ACC112 (cell line): Measurements from ENCODE around the gene RIPK1.

Experiments used
- H2AFZ ChIP-seq: fragments of 200-600 bp; sonication (generic); one replicate; pipeline ENCODE4 v1.6.0; 2017; ENCODE audit warnings: antibody characterized with exemption, low read length; ENCODE audit not compliant: unreplicated experiment
- H3K27ac ChIP-seq: fragments of 200-600 bp; sonication (generic); 2 replicates; pipeline ENCODE4 v1.5.1; 2014; ENCODE audit warnings: low read depth, mild to moderate bottlenecking, antibody characterized with exemption, low read length, moderate library complexity
- H3K27me3 ChIP-seq: fragments of 200-600 bp; sonication (generic); 2 replicates; pipeline ENCODE4 v1.6.1; 2014; ENCODE audit warnings: mild to moderate bottlenecking, antibody characterized with exemption, low read length, moderate library complexity, mixed read lengths; ENCODE audit not compliant: insufficient read depth
- H3K36me3 ChIP-seq: fragments of 200-600 bp; sonication (generic); 2 replicates; pipeline ENCODE4 v1.6.1; 2016; ENCODE audit warnings: mild to moderate bottlenecking, antibody characterized with exemption, low read length, moderate library complexity, mixed read lengths; ENCODE audit not compliant: insufficient read depth
- H3K4me1 ChIP-seq: fragments of 200-600 bp; sonication (generic); one replicate; pipeline ENCODE4 v1.6.1; 2016; ENCODE audit warnings: low read length, mixed read lengths; ENCODE audit not compliant: insufficient read depth, unreplicated experiment, control insufficient read depth
- H3K4me3 ChIP-seq: fragments of 200-600 bp; sonication (generic); 2 replicates; pipeline ENCODE4 v1.5.1; 2014; ENCODE audit warnings: mild to moderate bottlenecking, low read depth, low read length
- H3K79me2 ChIP-seq: fragments of 200-600 bp; sonication (generic); one replicate; pipeline ENCODE4 v1.6.0; 2016; ENCODE audit warnings: low read length; ENCODE audit not compliant: control insufficient read depth, unreplicated experiment, insufficient read depth

Gene RIPK1

DNA sequence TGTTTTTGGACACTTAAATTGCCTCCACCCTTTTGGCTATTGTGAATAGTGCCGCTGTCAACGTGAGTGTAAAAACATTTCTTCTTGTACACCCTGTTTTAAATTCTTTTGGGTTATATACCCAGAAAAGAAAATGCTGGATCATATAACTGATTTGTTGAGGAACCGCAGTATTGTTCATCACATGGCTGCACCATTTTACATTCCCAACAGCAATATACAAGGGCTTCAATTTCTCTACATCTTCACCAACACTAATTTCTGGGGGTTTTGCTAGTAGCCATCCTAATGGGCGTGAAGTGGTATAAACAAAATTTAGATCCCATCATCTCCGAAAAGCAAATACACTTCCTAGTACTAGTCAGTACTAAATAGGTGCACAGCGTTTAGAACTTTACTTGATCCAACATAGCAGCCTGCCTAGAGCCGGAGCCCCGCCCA is 49.6 kb downstream of the RIPK1 start:
- peak overlapping the region; percentile 93 for H3K27ac ChIP-seq
- peak overlapping the region; percentile 73 for H2AFZ ChIP-seq
- H3K79me2 ChIP-seq: peaks cover 5% of the 10 kb centered on the region
- H3K4me3 ChIP-seq: peak overlapping the region; percentile 97
- peaks cover 10% of the 10 kb centered on the region for H3K4me1 ChIP-seq
- no peaks in the 10 kb centered on the region for H3K27me3 ChIP-seq
- peaks cover 8% of the 10 kb centered on the region; the same call in 1 of the 2 replicates for H3K36me3 ChIP-seq

DNA sequence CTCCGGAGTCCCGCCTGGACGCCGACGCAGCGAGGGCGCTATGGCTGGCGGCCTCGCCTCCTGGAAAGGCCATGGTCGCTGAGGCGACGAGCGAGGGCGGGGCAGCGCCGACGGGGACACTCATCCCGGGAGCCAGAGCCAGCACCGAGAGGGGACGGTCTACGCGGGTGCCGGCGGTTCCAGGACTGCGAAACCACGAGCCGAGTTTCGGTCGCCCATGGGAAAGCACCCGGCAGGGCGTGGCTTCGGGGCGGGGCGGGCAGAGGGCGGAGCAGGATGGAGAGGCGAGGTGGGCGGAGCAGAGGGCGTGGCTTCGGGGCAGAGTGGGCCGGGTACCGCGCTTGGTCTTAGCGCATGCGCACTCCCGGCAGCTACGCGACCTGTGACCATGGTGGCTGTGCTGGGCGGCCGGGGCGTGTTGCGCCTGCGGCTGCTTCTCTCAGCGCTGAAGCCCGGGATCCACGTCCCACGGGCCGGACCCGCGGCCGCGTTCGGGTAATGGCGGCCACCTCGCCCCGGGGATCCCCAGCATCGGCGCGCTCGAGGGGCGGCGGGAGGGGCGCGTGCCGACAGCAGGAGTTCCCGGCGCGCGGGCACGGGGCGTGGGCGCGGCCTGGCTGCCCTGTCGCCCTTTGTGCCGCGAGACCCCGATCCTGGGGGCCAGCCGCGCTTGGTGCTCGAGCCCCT is 50.2 kb downstream of the RIPK1 start, which contains the start of gene BPHL:
TSS of gene BPHL (plus strand) at position 359 of the 687 bp plus-strand sequence. CDS start at position 389, 30 bp downstream.
- H3K4me1 ChIP-seq: peaks cover 10% of the 10 kb centered on the region
- peak within 1 kb of the TSS; percentile 93 for H3K27ac ChIP-seq
- peaks cover 3% of the 10 kb centered on the region; the same call in 1 of the 2 replicates for H3K36me3 ChIP-seq
- peaks cover 5% of the 10 kb centered on the region for H3K79me2 ChIP-seq
- H3K27me3 ChIP-seq: no peaks in the 10 kb centered on the region
- H2AFZ ChIP-seq: peak within 1 kb of the TSS; percentile 93
- H3K4me3 ChIP-seq: peak within 1 kb of the TSS; percentile 97

- Histone ChIP-seq H3K4me1 (peaks cover 10% of the 10 kb centered on the region), H3K36me3 (no peaks in the 10 kb centered on the region), H2AFZ (peak overlapping the region; percentile 93), H3K27ac (no peak overlapping the region; the same call in 1 of the 2 replicates), H3K79me2 (peaks cover 5% of the 10 kb centered on the region), H3K4me3 (peak overlapping the region; percentile 97), H3K27me3 (no peaks in the 10 kb centered on the region)
Observed at GRCh38 chr6:3119040-3119723, 50.9 kb downstream of the RIPK1 start.

DNA sequence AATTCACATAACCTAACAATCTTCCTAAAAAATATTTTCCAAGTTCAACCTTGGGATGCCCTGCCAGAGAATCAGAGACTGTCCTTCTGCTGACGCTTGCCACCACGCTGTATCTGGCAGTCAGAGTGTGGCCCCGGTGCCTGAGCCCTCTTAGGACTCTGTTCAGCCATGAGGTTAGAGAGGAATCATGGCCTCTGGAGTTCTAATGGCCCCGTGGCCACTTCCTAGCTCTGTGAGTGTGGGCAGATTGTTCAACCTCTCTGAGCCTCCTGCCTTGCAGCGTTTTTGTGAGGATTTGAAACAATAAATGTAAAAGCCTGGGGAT is 52.4 kb downstream of the RIPK1 start:
- no peak overlapping the region for H3K4me3 ChIP-seq

DNA sequence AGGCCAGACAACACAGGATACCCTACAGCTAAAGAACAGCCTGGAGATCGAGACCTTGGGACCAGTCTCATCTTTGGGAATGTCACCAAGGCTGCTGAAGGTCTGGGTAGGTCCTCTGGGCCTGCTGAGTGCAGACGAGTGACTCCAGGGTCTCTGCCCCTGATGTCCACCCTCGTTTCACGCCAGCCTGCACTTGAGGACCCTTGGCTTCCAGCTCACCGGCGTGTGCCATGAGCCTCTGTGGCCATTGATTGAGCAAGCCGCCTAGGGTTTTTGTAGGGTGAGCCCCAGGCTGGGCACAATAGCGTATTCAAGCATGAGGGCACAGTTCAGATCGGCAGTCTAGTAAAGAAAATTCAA is 54.5 kb downstream of the RIPK1 start:
- no peak overlapping the region for H3K4me3 ChIP-seq
- no peak overlapping the region for H3K27ac ChIP-seq
- no peaks in the 10 kb centered on the region for H3K36me3 ChIP-seq

More for the DNA sequence above, 52.4 kb downstream of the RIPK1 start:
- Histone ChIP-seq H3K27me3 (no peaks in the 10 kb centered on the region), H3K27ac (no peak overlapping the region), H2AFZ (no peak overlapping the region), H3K79me2 (peaks cover 5% of the 10 kb centered on the region), H3K4me1 (peaks cover 10% of the 10 kb centered on the region), H3K36me3 (no peaks in the 10 kb centered on the region)

DNA sequence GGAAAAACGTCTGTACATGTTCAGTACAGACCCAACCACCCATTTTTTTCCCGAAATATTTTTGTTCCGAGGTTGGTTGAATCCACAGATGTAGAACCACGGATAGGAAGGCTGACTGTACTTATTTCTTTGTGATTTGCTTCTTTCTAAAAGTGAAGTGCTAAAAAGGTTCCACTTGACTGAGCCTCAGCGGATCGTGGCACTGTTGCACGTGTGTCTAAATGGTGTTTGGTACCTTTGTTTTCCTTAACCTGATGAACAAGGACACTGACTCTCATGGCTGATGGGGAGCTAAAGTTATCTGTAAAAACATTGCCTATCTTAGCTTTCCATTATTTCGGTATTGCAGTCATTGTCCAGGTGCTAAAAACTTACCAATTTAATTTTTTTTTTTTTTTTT is 56.4 kb downstream of the RIPK1 start:
- no peaks in the 10 kb centered on the region for H3K79me2 ChIP-seq
- peaks cover under 1% of the 10 kb centered on the region for H3K4me1 ChIP-seq
- no peak overlapping the region for H3K4me3 ChIP-seq
- H2AFZ ChIP-seq: no peak overlapping the region
- no peak overlapping the region for H3K27ac ChIP-seq
- H3K36me3 ChIP-seq: no peaks in the 10 kb centered on the region
- H3K27me3 ChIP-seq: no peaks in the 10 kb centered on the region

More for the DNA sequence above, 54.5 kb downstream of the RIPK1 start:
- H3K79me2 ChIP-seq: peaks cover 5% of the 10 kb centered on the region
- no peaks in the 10 kb centered on the region for H3K27me3 ChIP-seq
- H2AFZ ChIP-seq: no peak overlapping the region
- peaks cover 7% of the 10 kb centered on the region for H3K4me1 ChIP-seq

DNA sequence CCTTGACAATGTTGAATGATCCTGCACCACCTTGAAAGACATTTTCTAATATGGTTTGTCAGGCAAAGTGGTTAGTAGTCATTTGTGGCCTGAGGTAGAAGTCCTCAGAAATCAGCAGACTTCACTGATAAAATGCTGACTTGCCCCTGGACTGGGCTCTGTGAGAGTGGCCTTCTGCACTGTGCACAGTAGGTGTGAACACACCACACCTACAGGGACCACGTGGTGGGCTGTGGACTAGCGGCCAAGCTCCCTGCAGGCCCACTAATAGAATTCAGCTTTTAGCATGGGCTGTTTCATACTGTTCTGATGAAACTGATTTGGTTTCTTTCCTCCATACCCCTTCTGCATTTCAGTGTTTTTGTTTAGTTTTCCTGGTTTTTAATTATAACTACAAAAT is 57.5 kb downstream of the RIPK1 start:
- Histone ChIP-seq H3K27me3 (no peaks in the 10 kb centered on the region), H3K27ac (no peak overlapping the region), H3K36me3 (no peaks in the 10 kb centered on the region; the same call in 1 of the 2 replicates), H2AFZ (no peak overlapping the region), H3K4me3 (no peak overlapping the region), H3K79me2 (no peaks in the 10 kb centered on the region), H3K4me1 (no peaks in the 10 kb centered on the region)

- Histone ChIP-seq H2AFZ (no peak overlapping the region), H3K27ac (no peak overlapping the region), H3K4me3 (no peak overlapping the region), H3K4me1 (no peaks in the 10 kb centered on the region), H3K36me3 (no peaks in the 10 kb centered on the region; the same call in 1 of the 2 replicates), H3K27me3 (no peaks in the 10 kb centered on the region), H3K79me2 (no peaks in the 10 kb centered on the region)
Observed at GRCh38 chr6:3128356-3129108, 60.2 kb downstream of the RIPK1 start.

- Histone ChIP-seq H3K36me3 (no peaks in the 10 kb centered on the region; the same call in 1 of the 2 replicates), H3K27ac (no peak overlapping the region), H2AFZ (no peak overlapping the region), H3K79me2 (no peaks in the 10 kb centered on the region), H3K27me3 (no peaks in the 10 kb centered on the region), H3K4me1 (peaks cover 2% of the 10 kb centered on the region), H3K4me3 (no peak overlapping the region)
Observed at GRCh38 chr6:3131695-3132094, 63.4 kb downstream of the RIPK1 start.

DNA sequence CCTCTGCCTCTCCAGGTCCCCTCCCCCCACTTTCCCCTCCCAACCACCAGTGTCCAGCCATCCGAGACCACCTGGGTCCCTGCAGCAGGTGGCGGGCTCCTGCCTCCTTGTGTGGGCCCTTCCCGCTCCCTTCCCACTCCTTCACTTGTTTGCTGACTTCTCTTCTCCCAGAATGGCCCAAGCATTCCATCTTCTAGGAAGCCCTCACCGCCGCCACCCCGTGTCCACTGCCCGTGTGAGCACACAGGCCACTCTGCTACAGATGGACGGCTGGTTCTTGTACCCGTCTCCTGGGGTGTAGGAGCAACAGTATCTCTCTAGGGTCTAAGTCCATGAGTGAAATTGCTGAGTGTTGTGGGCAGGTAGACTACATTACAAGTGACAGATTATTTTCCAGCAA is 65.2 kb downstream of the RIPK1 start:
- H3K27ac ChIP-seq: no peak overlapping the region
- H3K4me1 ChIP-seq: peaks cover 18% of the 10 kb centered on the region
- H3K79me2 ChIP-seq: no peaks in the 10 kb centered on the region
- no peak overlapping the region for H2AFZ ChIP-seq
- peaks cover 10% of the 10 kb centered on the region; the same call in 1 of the 2 replicates for H3K36me3 ChIP-seq
- no peak overlapping the region for H3K4me3 ChIP-seq
- H3K27me3 ChIP-seq: no peaks in the 10 kb centered on the region
